Activated effector memory CD4-positive, alpha-beta T cell treated with anti-CD3 and anti-CD28 coated beads, Interleukin-2, amount 50 U/mL, for 16 hours (primary cell): ENCODE data around the gene DISP1.
"Not testable (repeated sequence)": the region's sequence is repeated elsewhere in the genome, so short reads cannot be mapped to it uniquely, and the experiment has no call there.

Experiments used
- DNase-seq: peaks from one replicate; pipeline ENCODE4 v3.0.0-alpha.2; 2020

DISP1 gene

GRCh38 chr1:222798975-222799374, 15.9 kb upstream of the DISP1 start:
- DNase-seq, result no peak

- no peak for DNase-seq
Observed at GRCh38 chr1:222801067-222801466, 13.8 kb upstream of the DISP1 start.

GRCh38 chr1:222811671-222812070, 3.2 kb upstream of the DISP1 start:
- no peak for DNase-seq

- no peak for DNase-seq
Observed at GRCh38 chr1:222813866-222814535, 838 bp upstream of the DISP1 start.

GRCh38 chr1:222815440-222815765, 564 bp downstream of the DISP1 start:
- DNase-seq, result no peak

- DNase-seq, result no peak
Observed at GRCh38 chr1:222817529-222817928, 2.7 kb downstream of the DISP1 start.

- DNase-seq, result no peak
Observed at GRCh38 chr1:222818171-222818570, 3.3 kb downstream of the DISP1 start.

GRCh38 chr1:222820171-222820712, 5.4 kb downstream of the DISP1 start:
- DNase-seq, result no peak

GRCh38 chr1:222821239-222821638, 6.4 kb downstream of the DISP1 start:
- no peak for DNase-seq

- no peak for DNase-seq
Observed at GRCh38 chr1:222823695-222824094, 8.9 kb downstream of the DISP1 start.

GRCh38 chr1:222824641-222825040, 9.8 kb downstream of the DISP1 start:
- DNase-seq, result no peak

- no peak for DNase-seq
Observed at GRCh38 chr1:222828939-222829338, 14.1 kb downstream of the DISP1 start.

GRCh38 chr1:222829868-222830267, 15.0 kb downstream of the DISP1 start:
- no peak for DNase-seq

GRCh38 chr1:222833356-222833876, 18.6 kb downstream of the DISP1 start:
- DNase-seq, result no peak

- no peak for DNase-seq
Observed at GRCh38 chr1:222843469-222844410, 28.9 kb downstream of the DISP1 start.

- DNase-seq, result no peak
Observed at GRCh38 chr1:222844411-222844779, 29.6 kb downstream of the DISP1 start.

- no peak for DNase-seq
Observed at GRCh38 chr1:222845763-222846162, 30.9 kb downstream of the DISP1 start.

- not testable (repeated sequence) for DNase-seq
Observed at GRCh38 chr1:222850550-222850949, 35.7 kb downstream of the DISP1 start.

GRCh38 chr1:222852326-222852725, 37.5 kb downstream of the DISP1 start:
- DNase-seq, result no peak

GRCh38 chr1:222861062-222861461, 46.2 kb downstream of the DISP1 start:
- DNase-seq, result no peak
